ENCODE data around the gene RBM8A.

The RBM8A gene

DNA sequence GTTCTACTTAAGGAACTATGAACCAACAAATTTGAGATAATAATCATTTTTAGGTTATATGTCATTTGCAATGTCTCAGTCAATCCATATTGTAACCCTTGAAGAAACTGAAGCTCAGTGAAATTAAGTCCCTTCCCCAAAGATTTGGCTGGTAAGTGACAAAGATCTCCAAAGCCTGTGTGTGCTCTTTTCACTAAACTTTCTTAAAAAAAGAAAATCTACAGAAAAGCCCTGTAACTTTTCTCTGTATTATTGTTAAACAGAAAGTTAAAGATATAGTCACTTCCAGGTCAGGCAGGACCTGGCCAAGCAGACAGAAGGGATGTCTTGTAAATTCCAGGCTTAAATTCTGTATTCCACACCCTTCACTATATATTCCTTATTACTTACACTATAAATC, 29.1 kb upstream of the RBM8A start:
- no peak for TF ChIP-seq ZFX (IDR thresholded peaks at IDR 0.05; ENCODE audit: borderline replicate concordance)
- no peak for TF ChIP-seq CTCF (IDR thresholded peaks at IDR 0.05)
- H3K27ac ChIP-seq, result no peak overlapping the region

GRCh38 chr1:145955436-145955835, 28.2 kb upstream of the RBM8A start:
- TF ChIP-seq CTCF (IDR thresholded peaks at IDR 0.05) (no peak), ZFX (IDR thresholded peaks at IDR 0.05; ENCODE audit: borderline replicate concordance) (no peak)
- H3K27ac ChIP-seq, result no peak overlapping the region

DNA sequence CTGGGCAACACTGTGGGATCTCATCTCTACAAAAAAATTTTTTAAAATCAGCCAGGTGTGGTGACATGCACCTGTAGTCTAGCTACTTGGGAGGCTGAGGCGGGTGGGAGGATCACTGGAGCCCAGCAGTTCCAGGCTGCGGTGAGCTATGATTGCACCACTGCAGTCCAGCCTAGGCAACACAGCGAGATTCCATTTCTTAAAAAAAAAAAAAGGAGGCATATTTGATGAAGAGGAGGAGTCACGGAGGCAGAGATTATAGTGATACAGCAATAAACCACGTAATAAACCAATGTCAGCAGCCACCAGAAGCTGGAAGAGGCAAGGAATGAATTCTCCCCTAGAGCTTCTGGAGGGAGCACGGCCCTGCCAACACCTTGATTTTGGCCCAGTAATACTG, 26.6 kb upstream of the RBM8A start:
- no peak for TF ChIP-seq ZFX (IDR thresholded peaks at IDR 0.05; ENCODE audit: borderline replicate concordance)
- TF ChIP-seq CTCF (IDR thresholded peaks at IDR 0.05), result no peak
- no peak overlapping the region for H3K27ac ChIP-seq

DNA sequence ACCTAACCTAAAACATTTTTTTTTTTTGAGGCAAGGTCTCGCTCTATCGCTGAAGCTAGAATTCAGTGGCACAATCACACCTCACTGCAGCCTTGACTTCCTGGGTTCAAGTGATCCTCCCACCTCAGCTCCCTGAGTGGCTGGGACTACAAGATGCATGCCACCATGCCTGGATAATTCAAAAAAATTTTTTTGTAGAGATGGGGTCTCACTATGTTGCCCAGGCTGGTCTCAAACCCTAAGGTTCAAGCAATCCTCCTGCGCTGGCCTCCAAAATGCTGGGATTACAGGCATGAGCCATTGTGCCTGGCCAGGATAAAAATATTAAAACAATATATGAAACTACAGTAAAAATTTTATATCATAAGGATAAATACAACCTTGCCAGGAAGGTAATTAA, 25.6 kb upstream of the RBM8A start:
- TF ChIP-seq ZFX (IDR thresholded peaks at IDR 0.05; ENCODE audit: borderline replicate concordance) (no peak), CTCF (IDR thresholded peaks at IDR 0.05) (no peak)
- H3K27ac ChIP-seq, result no peak overlapping the region

GRCh38 chr1:145951526-145951925, 24.2 kb upstream of the RBM8A start:
- TF ChIP-seq ZFX (IDR thresholded peaks at IDR 0.05; ENCODE audit: borderline replicate concordance), result no peak
- TF ChIP-seq CTCF (IDR thresholded peaks at IDR 0.05), result no peak
- no peak overlapping the region for H3K27ac ChIP-seq

GRCh38 chr1:145949219-145949618, 21.9 kb upstream of the RBM8A start:
- H3K27ac ChIP-seq, result no peak overlapping the region
- TF ChIP-seq ZFX (IDR thresholded peaks at IDR 0.05; ENCODE audit: borderline replicate concordance) (no peak), CTCF (IDR thresholded peaks at IDR 0.05) (no peak)

DNA sequence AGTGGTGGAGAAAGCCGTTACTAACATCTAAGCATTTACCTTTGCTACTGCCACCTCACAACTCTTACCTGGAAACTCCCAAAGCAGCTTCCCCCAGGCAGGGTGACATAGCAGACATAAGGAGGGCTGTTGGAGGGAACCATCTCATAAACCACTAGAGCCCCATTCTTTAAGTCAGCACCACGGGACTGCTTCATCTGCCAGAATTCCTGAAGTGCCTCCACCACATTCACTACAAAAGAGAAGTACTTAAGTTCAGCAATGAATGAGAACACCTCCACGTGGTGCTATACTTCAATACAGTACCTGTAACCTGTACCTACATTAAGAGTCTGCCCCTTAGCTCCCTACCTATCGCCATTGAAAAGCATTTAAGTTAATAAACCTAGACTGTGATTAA, 20.3 kb upstream of the RBM8A start:
- TF ChIP-seq ZFX (IDR thresholded peaks at IDR 0.05; ENCODE audit: borderline replicate concordance) (no peak), CTCF (IDR thresholded peaks at IDR 0.05) (no peak)
- no peak overlapping the region for H3K27ac ChIP-seq
